HL-60 (cell line): ENCODE data around the gene UGT1A7.

Experiments
- DNase-seq, 2 experiments: peaks; one replicate each; pipeline ENCODE4 v3.0.0-alpha.2; 2010 to 2020; ENCODE audit warnings: low read depth in 1 of 2, low spot score in 1 of 2
- H3K27ac ChIP-seq: fragments of 250-450 bp; sonication (Bioruptor Pico); replicated peaks from 2 replicates; pipeline ENCODE4 v1.5.1; 2020; ENCODE audit warnings: mild to moderate bottlenecking, moderate library complexity
- H3K27me3 ChIP-seq: fragments of 250-450 bp; sonication (Bioruptor Pico); 2 replicates; pipeline ENCODE4 v1.5.1; 2021; ENCODE audit warnings: mild to moderate bottlenecking, moderate library complexity; ENCODE audit not compliant: insufficient read depth, poor library complexity, severe bottlenecking
- H3K4me3 ChIP-seq: replicated peaks from 2 replicates; pipeline ENCODE4 v1.5.1; 2011; ENCODE audit warnings: mild to moderate bottlenecking, control low read depth, low read length; ENCODE audit not compliant: insufficient read depth
- CTCF ChIP-seq: IDR thresholded peaks from one replicate; pipeline ENCODE4 v1.5.1; 2011; ENCODE audit warnings: low read length, control low read depth, inconsistent platforms; ENCODE audit not compliant: insufficient read depth
- GABPA ChIP-seq: IDR thresholded peaks from 2 replicates; pipeline ENCODE4 v1.6.1; 2012; ENCODE audit warnings: low read depth
- POLR2AphosphoS5 ChIP-seq: IDR thresholded peaks from 2 replicates; pipeline ENCODE4 v1.6.1; 2012; ENCODE audit warnings: low read depth
- REST ChIP-seq: IDR thresholded peaks from 2 replicates; pipeline ENCODE4 v1.6.1; 2012; ENCODE audit warnings: low read depth; ENCODE audit not compliant: insufficient replicate concordance
- SPI1 ChIP-seq: IDR thresholded peaks from 2 replicates; pipeline ENCODE4 v1.6.1; 2012; ENCODE audit warnings: low read depth, mild to moderate bottlenecking, borderline replicate concordance

The UGT1A7 gene

GRCh38 chr2:233674314-233674713 lies 7.4 kb upstream of the UGT1A7 start:
- no peaks in the 10 kb centered on the region for H3K27me3 ChIP-seq
- no peak for TF ChIP-seq SPI1
- TF ChIP-seq GABPA = no peak
- no peak for TF ChIP-seq POLR2AphosphoS5
- TF ChIP-seq REST = no peak
- no peak for TF ChIP-seq CTCF
- no peak overlapping the region for H3K27ac ChIP-seq
- no peak overlapping the region for H3K4me3 ChIP-seq
- no peak for DNase-seq

- no peak overlapping the region for H3K4me3 ChIP-seq
- TF ChIP-seq SPI1 = no peak
- no peak for TF ChIP-seq CTCF
- TF ChIP-seq GABPA = no peak
- TF ChIP-seq REST = no peak
- no peak for TF ChIP-seq POLR2AphosphoS5
- H3K27ac ChIP-seq = no peak overlapping the region
- no peaks in the 10 kb centered on the region for H3K27me3 ChIP-seq
- DNase-seq = no peak
Measured at GRCh38 chr2:233674995-233675394, 6.7 kb upstream of the UGT1A7 start.

GRCh38 chr2:233676046-233676445 lies 5.7 kb upstream of the UGT1A7 start:
- Histone ChIP-seq H3K27me3 (no peaks in the 10 kb centered on the region), H3K27ac (no peak overlapping the region), H3K4me3 (no peak overlapping the region)
- no peak for DNase-seq
- TF ChIP-seq GABPA (no peak), SPI1 (no peak), REST (no peak), CTCF (no peak), POLR2AphosphoS5 (no peak)
